Loucy (cell line): ENCODE measurements around the gene FBLN2.

Source experiments
- EZH2phosphoT487 ChIP-seq: fragments of 200-600 bp; IDR thresholded peaks from 2 replicates; pipeline ENCODE4 v1.6.1; 2018; ENCODE audit warnings: antibody characterized with exemption, mild to moderate bottlenecking, moderate library complexity, borderline replicate concordance
- TF ChIP-seq, protein P1 (sequence below): fragments of 200-600 bp; sonication (generic); conservative IDR thresholded peaks from 2 replicates; pipeline ENCODE4 v1.5.1; 2014; ENCODE audit warnings: mild to moderate bottlenecking, antibody characterized with exemption, low read length

- TF ChIP-seq, protein P1, sequence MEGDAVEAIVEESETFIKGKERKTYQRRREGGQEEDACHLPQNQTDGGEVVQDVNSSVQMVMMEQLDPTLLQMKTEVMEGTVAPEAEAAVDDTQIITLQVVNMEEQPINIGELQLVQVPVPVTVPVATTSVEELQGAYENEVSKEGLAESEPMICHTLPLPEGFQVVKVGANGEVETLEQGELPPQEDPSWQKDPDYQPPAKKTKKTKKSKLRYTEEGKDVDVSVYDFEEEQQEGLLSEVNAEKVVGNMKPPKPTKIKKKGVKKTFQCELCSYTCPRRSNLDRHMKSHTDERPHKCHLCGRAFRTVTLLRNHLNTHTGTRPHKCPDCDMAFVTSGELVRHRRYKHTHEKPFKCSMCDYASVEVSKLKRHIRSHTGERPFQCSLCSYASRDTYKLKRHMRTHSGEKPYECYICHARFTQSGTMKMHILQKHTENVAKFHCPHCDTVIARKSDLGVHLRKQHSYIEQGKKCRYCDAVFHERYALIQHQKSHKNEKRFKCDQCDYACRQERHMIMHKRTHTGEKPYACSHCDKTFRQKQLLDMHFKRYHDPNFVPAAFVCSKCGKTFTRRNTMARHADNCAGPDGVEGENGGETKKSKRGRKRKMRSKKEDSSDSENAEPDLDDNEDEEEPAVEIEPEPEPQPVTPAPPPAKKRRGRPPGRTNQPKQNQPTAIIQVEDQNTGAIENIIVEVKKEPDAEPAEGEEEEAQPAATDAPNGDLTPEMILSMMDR = no peak
- no peak for TF ChIP-seq EZH2phosphoT487
Measured at GRCh38 chr3:13555753-13556152, 6.8 kb downstream of the FBLN2 start.
